HG03025 (cell line): ENCODE data around the gene RNF17.

ENCODE experiments used
- ATAC-seq: cut with Tn5 transposase; IDR thresholded peaks from one replicate; pipeline ENCODE4 v1.9.1; 2021; ENCODE audit warnings: mild to moderate bottlenecking, moderate library complexity; ENCODE audit not compliant: unreplicated experiment, low FRiP score

RNF17 gene

GRCh38 chr13:24894972-24895300, 131.0 kb downstream of the RNF17 start:
- ATAC-seq = no peak

DNA sequence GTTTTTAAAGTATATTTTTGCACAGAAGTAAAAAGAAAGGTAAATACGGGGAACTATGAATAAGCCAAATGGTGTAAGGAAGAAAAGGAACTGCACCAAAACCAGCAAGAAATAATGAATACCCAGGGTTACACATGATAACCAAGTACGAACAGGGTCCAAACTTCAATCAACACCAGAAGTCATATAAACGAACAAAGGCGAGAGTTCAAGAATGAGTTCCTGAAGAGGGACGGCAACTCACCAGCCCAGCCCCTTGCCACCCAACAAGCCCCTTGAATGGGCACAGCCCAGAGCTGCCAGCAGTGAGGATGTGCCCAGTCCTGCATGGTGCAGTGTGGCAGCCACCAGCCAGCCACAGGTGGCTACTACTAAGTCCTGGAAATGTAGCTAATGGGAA, 132.1 kb downstream of the RNF17 start:
- ATAC-seq = no peak

DNA sequence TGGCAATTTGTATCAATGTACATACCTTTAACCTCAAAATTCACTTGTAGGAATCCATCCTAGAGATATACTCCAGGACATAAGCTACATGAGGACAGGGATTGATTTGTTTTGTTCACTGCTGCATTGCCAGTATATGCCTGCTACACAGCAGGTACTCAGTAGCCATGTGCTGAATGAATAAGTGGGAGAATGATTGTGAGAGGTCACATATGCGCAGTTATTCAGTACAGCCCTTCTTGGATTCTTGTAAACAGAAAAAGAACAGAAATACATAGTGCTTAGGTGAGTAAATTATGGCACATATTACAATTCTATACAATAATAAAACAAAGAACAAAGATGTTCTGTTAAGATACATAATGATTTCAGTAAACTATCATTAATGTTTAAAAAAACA, 133.3 kb downstream of the RNF17 start:
- ATAC-seq = no peak

- ATAC-seq = no peak
Observed at GRCh38 chr13:24899601-24900000, 135.6 kb downstream of the RNF17 start.

DNA sequence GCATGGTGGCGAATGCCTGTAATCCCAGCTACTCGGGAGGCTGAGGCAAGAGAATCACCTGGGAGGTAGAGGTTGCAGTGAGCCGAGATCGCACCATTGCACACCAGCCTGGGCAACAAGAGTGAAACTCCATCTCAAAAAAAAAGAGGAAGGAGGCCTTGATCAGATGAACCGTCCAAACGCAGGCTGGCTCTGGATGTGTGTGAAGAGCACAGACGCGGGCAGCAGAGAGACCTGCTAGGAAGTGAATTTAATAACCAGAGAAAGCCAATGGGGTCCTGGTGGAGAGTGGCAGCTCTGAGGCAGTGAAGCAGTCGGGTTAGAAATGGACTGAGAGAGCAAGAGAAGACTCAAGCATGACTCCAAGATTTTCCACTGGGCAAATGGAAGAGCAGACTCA, 136.5 kb downstream of the RNF17 start:
- ATAC-seq = no peak

GRCh38 chr13:24905242-24905641, 141.3 kb downstream of the RNF17 start:
- no peak for ATAC-seq

- ATAC-seq = no peak
Observed at GRCh38 chr13:24906268-24906667, 142.3 kb downstream of the RNF17 start.

- ATAC-seq = no peak
Observed at GRCh38 chr13:24910502-24911132, 146.6 kb downstream of the RNF17 start.

- ATAC-seq = no peak
Observed at GRCh38 chr13:24911133-24911908, 147.4 kb downstream of the RNF17 start.

DNA sequence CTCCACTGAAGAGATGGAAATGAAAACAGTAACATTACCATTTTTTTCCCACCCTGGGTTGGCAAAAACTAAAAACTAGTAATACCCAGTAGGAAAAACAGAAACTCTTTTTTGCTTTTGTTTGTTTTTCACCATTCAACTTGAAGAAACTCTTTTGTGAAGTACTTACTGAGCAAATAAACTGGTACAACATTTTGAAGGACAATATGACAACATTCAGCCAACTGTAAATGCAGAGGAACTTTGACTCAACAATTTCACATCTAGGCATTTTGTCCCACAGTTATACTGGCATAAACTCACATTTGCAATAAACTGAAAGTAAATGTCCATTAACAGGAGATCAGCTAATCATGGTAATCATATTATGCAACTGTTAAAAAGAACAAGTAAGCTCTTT, 152.5 kb downstream of the RNF17 start:
- ATAC-seq = no peak

DNA sequence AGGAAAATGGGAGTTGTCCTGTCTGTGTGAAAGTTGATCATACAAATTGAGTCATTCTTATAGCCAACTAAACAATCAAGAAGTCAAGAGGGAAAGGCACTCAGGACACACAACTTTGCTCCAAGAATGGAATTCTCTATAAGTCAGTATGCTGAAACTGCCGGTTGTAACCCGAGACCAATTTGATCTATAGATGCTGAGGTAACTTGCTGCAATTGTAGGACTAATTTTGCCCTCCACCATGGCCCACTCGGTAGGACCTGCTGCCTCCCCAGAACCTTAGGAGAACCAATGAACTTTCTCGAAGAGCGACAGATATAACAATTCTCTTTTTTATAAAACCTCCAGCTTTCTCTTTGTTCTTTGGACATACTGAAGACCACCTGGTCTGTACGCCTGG, 157.0 kb downstream of the RNF17 start:
- ATAC-seq = no peak

DNA sequence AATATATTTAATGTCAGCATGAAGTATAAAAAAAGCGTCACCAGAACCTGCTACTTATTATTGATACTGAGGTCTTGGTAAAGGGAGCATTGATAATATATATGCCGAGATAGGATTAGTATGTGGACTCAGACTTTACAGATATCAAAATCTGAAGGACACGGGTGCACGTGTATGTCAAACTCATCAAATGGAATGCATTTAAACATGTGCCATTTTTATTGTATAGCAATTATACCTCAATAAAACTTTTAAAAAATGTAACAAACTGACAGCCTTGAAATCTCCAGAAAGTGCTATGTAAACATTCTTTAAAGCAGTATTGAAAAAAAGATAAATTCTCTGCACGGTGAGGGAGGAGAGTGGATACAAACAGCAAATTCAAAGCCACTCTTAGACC, 157.9 kb downstream of the RNF17 start:
- ATAC-seq = no peak

DNA sequence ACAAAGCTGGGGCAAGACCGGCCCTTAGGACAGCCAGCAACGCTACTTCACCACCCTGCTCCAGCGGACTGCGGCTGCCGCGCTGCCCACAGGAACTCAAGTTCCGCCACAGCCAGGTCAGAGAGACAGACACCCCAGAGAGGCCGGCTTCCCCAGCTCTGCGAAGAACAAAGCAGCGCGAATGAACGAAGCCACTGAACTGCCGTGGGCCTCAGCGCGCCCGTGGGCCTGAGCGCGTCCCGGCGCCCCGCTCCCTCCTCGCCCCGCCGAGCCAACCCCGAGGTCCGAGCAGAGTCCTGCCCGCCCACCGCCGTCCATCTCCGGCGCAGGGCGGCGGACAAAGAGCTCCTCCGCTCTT, 158.4 kb downstream of the RNF17 start:
- ATAC-seq = peak; percentile 34

DNA sequence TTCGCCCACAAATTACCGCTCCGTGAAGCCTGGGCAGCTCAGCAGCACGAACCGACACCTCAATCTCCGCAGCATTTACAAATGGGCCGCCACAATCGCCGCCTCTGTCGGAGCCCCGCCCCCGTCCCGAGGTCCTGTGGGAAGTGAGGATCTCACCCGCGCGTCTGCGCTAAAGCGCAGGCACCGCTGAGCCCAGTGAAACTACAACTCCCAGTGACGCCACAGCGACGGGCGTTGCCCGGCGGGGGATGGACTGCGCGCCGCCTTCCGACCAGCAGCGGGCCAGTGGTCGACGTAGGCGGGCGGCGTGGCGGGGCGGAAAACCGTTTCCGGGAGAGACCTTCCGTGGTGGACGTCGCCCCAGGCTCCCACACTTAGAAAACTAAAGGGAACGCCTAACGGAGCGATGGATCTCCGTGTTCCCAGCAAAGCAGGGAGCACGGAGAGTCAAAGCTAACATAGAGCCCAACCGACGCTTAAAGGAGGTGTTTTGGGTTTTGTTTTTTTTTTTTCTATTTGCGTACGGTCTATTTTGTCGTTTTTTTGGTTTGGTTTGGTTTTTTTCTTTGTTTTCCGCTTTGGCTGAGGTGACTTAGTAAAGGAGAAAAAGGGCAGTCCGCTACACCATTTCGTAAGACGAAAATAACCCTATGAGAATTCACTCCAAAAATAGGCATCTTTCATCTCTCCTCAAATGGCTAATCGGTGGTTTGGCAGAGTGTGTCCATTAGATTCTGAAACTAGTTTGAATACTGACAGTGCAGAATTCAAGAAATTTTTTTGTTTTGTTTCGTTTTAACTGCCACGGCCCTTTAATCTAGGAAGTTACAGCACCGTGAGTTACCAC, 159.0 kb downstream of the RNF17 start:
- ATAC-seq = peak; percentile 94

GRCh38 chr13:24925318-24926231, 161.6 kb downstream of the RNF17 start:
- no peak for ATAC-seq

GRCh38 chr13:24927810-24928404, 163.9 kb downstream of the RNF17 start:
- no peak for ATAC-seq

- no peak for ATAC-seq
Observed at GRCh38 chr13:24929196-24929595, 165.2 kb downstream of the RNF17 start.
